NCI-H524 (cell line): ENCODE measurements around the gene CHST1.

Experiments
- DNase-seq, 2 experiments: peaks; one replicate each; lab custom pipeline; 2025; lab: John Stamatoyannopoulos, UW

The CHST1 gene

DNA sequence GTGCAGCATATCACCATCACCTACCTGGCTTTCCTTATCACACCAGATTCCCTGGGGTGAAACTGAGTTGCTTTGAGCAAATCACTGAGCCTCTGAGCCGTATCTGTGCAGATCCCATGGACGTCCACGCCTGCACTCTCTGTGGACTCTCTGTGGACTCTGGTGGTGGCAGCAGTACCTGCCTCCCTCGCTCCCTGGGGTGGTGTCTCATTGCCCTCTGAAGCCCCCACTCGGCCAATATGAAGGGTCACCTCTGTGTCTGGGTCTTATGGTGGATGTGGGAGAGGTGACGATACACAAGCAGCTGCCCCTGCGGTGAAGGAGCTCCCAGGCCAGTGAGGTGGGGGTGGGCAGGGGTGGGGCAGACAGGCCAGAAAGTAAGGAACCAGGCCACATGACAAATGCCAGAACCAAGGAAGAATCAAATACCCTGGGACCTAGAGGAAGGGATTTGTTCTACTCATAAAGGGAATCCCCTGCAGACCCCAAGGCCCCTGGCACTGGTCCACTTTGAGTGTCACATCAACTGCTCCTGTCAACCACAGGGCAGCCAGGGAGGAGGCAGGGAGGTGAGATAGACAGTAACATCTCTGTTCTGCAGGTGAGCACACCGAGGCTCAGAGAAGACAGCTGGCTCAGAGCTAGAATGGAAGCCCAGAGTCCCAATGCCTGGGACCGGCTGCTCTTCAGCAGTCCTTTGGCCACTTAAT lies 9.2 kb upstream of the CHST1 start:
- no peak for DNase-seq

- no peak for DNase-seq
These were observed 8.0 kb upstream of the CHST1 start for GRCh38 chr11:45673441-45673840.

GRCh38 chr11:45672593-45672992 lies 7.2 kb upstream of the CHST1 start:
- DNase-seq: no peak

- peak in 1 of 2 experiments; percentile 32 for DNase-seq
These were observed 6.1 kb upstream of the CHST1 start for GRCh38 chr11:45671246-45672171.

DNA sequence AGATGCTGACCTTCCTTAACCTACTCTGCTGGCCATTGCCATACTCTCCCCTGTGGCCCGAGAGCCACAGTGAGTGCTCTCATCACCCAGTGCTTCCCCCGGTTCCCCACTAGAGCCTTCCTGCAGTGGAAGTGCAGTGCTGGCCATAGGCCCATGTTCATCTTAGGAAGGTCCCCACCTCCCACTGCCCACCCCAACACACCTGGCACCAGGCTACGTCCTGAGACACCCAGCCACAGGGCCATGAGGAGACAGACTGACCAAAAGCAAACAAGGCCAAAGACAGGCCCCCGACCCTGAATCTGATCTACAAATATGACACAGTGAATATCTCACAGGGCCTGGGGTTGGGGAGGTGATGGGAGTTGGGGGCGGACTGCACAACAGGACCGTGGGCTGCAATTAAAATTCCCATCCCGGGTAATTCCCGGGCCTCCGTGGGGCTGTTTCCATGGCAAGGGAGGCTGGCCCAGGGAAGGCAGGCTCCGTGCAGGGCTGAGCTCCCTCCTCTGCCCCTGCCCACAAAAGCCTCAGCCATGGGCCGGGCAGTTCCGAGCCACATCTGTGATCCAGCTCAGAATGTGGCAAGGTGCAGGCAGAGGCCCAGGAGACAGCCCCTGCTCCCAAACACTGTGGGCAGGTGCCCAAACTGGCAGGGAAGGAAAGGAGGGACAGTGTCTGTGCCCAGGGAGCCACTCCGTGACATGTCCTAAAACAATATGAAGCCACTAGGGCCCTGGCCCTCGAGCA lies 5.1 kb upstream of the CHST1 start:
- DNase-seq: no peak

- no peak for DNase-seq
These were observed 4.5 kb upstream of the CHST1 start for GRCh38 chr11:45669956-45670355.

DNA sequence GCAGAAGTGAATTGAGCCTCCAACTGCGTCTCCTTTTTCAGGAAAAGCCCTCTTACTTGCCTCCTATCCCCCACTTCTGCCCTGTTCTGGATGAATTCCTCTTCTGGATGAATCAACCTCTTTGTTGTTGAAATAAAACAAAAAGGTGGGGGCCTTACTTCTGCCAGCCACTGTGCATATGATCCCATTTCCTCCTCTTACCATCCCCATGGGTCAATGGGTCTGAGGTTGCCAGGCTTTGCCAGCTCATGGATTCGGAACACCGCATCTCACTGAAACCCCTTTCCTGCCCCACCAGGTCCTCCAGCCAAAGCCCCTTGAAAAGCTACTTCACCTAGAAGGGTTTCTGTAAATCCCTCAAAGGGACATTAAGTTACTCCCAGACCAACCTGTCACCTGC lies 3.7 kb upstream of the CHST1 start:
- DNase-seq: no peak

GRCh38 chr11:45667929-45668680 lies 2.7 kb upstream of the CHST1 start:
- DNase-seq: peak; percentile 52 to 66

DNA sequence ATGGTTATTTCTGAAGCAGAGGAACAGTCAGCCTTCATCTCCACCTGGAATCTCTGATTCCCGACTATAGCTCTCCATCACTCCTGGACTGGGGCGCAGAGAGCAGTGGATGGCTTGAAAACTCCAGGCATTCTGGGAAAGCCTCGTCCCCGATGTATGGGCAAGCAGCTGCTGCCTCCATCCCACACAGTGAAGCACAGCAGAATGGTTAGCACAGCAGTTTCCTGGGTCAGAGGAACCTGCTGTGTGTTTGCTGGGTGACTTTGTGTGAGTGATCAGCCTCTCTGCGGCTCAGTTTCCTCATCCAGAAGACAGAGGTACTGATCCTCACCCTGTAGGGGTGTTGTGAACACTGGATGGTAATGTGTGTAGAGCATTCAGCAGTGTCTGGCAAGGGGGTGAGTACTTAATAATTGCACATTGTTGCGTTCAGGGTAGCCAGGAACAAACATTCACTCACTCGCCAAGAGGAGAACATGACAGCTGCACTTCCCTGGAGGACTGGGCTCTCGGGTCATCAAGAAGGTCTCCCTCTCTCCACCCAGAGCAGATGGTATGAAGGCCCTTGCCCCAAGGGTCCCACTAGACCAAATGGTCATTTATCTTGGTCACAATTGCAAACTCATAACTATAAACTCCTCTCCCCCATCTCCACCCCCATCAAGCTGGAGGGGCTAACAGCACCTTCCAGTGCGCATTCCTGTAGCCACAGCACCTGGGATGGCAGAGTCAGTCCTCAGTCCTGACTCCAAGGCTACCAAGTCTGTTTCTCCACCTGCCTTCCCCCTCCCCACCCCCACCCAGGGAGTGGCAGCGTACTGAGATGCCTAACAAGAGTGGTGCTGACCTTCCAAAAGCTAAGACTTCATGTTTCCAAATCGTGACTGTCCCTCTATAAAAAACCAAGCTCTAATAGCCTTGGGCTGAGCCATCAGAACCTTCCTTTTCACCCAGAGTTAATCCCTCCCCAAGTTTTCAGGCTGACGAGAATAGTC lies 1.5 kb upstream of the CHST1 start:
- DNase-seq: no peak

GRCh38 chr11:45665933-45666647 lies 668 bp upstream of the CHST1 start:
- DNase-seq: peak in 1 of 2 experiments; percentile 53

GRCh38 chr11:45664376-45665205 lies 831 bp downstream of the CHST1 start:
- no peak for DNase-seq

- no peak for DNase-seq
These were observed 1.7 kb downstream of the CHST1 start for GRCh38 chr11:45663486-45664375.

DNA sequence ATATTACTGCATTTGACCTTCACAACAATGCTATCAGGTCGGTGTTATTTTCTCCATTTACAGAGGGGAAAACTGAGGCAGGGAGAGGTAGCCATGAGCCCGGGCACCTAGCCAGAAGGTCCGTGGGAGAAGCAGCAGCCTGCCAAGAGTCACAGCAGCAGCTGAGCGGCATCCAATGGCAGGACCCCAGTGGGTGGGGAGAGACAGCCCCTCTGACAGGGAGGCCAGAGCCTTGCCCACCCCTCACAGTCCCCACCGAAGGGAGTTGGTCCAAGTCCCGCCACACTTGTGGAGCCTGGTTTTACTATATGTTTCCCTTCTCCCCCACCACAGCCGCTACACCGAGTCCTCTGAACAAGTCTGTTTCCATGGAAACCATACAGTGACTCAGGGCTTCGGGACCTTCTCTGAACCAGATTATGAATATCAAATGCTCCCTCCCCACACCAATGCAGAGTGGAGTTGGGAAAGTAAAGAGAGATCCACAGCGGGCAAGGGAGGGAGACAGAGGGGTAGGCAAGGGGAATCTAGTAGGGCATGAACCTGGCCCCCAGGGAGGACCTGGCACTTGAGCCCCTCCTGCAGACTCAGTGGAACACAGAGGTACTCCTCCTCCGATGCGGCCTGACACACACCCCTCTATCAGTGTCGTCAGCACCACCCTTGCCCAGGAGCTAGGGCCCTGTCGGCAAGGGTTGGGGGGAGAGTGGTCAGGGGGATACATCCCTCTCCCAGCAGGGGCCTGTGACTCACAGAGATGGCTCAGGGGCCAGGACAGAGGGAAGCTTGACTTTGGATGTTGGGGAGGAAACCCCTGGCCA lies 2.5 kb downstream of the CHST1 start:
- peak; percentile 39 to 77 for DNase-seq

- DNase-seq: no peak
These were observed 3.2 kb downstream of the CHST1 start for GRCh38 chr11:45662096-45662664.

DNA sequence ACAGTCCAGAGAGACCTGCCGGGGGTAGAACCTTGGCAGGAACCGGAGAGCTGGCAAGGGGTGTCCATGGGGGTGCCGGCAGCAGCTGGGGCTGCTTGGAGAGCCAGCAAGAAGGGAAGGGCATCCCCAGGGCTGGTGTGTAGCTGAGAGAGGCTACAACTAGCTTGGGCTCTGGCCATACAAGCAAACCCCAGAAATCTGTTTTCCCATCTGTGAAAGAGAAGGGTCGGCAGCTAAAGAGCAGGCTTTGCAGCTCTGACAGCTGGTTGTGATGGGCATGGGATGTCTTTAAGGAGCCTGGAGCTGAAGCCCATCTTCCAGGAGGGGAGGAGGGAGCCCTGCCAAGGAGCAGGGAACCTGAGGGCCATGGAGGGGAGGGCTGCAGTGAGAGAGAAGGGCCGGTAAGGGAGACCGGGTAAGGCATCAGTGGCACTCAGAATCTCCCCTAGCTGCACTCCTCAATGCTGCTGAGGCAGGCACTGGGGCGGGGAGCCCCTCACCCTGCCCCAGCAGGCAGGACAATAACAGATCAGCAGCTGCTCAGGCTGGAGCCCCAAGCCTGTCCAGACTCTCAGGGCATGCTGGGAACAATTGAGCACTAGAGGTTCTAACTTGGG lies 3.9 kb downstream of the CHST1 start:
- DNase-seq: peak; percentile 83 to 93
